Measurements from ENCODE around the gene TMEM238.

The TMEM238 gene

GRCh38 chr19:55365964-55366363, 18.1 kb downstream of the TMEM238 start:
- H3K4me1 ChIP-seq (ENCODE audit: control insufficient read depth, insufficient read depth, low read length), result peaks cover 8% of the 10 kb centered on the region
- no peaks in the 10 kb centered on the region for H3K9me3 ChIP-seq (ENCODE audit: control insufficient read depth in 2 of 2, low read length in 2 of 2)
- no peak overlapping the region for H3K4me3 ChIP-seq (ENCODE audit: low read length in 2 of 2)
- no peak overlapping the region for H3K9ac ChIP-seq (ENCODE audit: low read length in 2 of 2)
- H3K27ac ChIP-seq (ENCODE audit: low read length), result no peak overlapping the region
- no peaks in the 10 kb centered on the region for H3K36me3 ChIP-seq (ENCODE audit: control insufficient read depth in 2 of 2, insufficient read depth in 2 of 2, low read length in 2 of 2)
- peaks cover 23 to 26% of the 10 kb centered on the region in 2 donors for H3K27me3 ChIP-seq (ENCODE audit: control insufficient read depth in 1 of 2, insufficient read depth in 2 of 2, low read length in 2 of 2)

GRCh38 chr19:55365245-55365644, 18.8 kb downstream of the TMEM238 start:
- Histone ChIP-seq H3K9me3 (ENCODE audit: control insufficient read depth in 2 of 2, low read length in 2 of 2) (no peaks in the 10 kb centered on the region), H3K27me3 (ENCODE audit: control insufficient read depth in 1 of 2, insufficient read depth in 2 of 2, low read length in 2 of 2) (peaks cover 18 to 22% of the 10 kb centered on the region in 2 donors), H3K9ac (ENCODE audit: low read length in 2 of 2) (no peak overlapping the region), H3K4me3 (ENCODE audit: low read length in 2 of 2) (no peak overlapping the region), H3K36me3 (ENCODE audit: control insufficient read depth in 2 of 2, insufficient read depth in 2 of 2, low read length in 2 of 2) (no peaks in the 10 kb centered on the region), H3K4me1 (ENCODE audit: control insufficient read depth, insufficient read depth, low read length) (peaks cover 8% of the 10 kb centered on the region), H3K27ac (ENCODE audit: low read length) (no peak overlapping the region)

- Histone ChIP-seq H3K4me3 (ENCODE audit: low read length in 2 of 2) (no peak within 1 kb of the TSS), H3K27ac (ENCODE audit: low read length) (no peak within 1 kb of the TSS), H3K9ac (ENCODE audit: low read length in 2 of 2) (no peak within 1 kb of the TSS), H3K36me3 (ENCODE audit: control insufficient read depth in 2 of 2, insufficient read depth in 2 of 2, low read length in 2 of 2) (no peaks in the 10 kb centered on the region), H3K27me3 (ENCODE audit: control insufficient read depth in 1 of 2, insufficient read depth in 2 of 2, low read length in 2 of 2) (peaks cover 4 to 5% of the 10 kb centered on the region in 2 donors), H3K9me3 (ENCODE audit: control insufficient read depth in 2 of 2, low read length in 2 of 2) (no peaks in the 10 kb centered on the region), H3K4me1 (ENCODE audit: control insufficient read depth, insufficient read depth, low read length) (no peaks in the 10 kb centered on the region)
These were observed 20.9 kb downstream of the TMEM238 start, which contains the start of gene GARIN5B for GRCh38 chr19:55362990-55363716. TSS of gene GARIN5B (minus strand) at chr19:55363260. CDS start at chr19:55363066, 194 bp downstream.

GRCh38 chr19:55362174-55362989, 21.7 kb downstream of the TMEM238 start:
- Histone ChIP-seq H3K9ac (ENCODE audit: low read length in 2 of 2) (no peak overlapping the region), H3K36me3 (ENCODE audit: control insufficient read depth in 2 of 2, insufficient read depth in 2 of 2, low read length in 2 of 2) (no peaks in the 10 kb centered on the region), H3K27me3 (ENCODE audit: control insufficient read depth in 1 of 2, insufficient read depth in 2 of 2, low read length in 2 of 2) (peaks cover 0 to 1% of the 10 kb centered on the region in 2 donors), H3K4me3 (ENCODE audit: low read length in 2 of 2) (no peak overlapping the region), H3K27ac (ENCODE audit: low read length) (no peak overlapping the region), H3K9me3 (ENCODE audit: control insufficient read depth in 2 of 2, low read length in 2 of 2) (no peaks in the 10 kb centered on the region), H3K4me1 (ENCODE audit: control insufficient read depth, insufficient read depth, low read length) (no peaks in the 10 kb centered on the region)

GRCh38 chr19:55360902-55361301, 23.2 kb downstream of the TMEM238 start:
- Histone ChIP-seq H3K9ac (ENCODE audit: low read length in 2 of 2) (no peak overlapping the region), H3K36me3 (ENCODE audit: control insufficient read depth in 2 of 2, insufficient read depth in 2 of 2, low read length in 2 of 2) (no peaks in the 10 kb centered on the region), H3K27me3 (ENCODE audit: control insufficient read depth in 1 of 2, insufficient read depth in 2 of 2, low read length in 2 of 2) (peaks cover 0 to 7% of the 10 kb centered on the region in 2 donors)

GRCh38 chr19:55358943-55359908, 24.9 kb downstream of the TMEM238 start:
- H3K36me3 ChIP-seq (ENCODE audit: control insufficient read depth in 2 of 2, insufficient read depth in 2 of 2, low read length in 2 of 2), result no peaks in the 10 kb centered on the region
- peaks cover 9 to 16% of the 10 kb centered on the region in 2 donors for H3K27me3 ChIP-seq (ENCODE audit: control insufficient read depth in 1 of 2, insufficient read depth in 2 of 2, low read length in 2 of 2)
- no peaks in the 10 kb centered on the region for H3K9me3 ChIP-seq (ENCODE audit: control insufficient read depth in 2 of 2, low read length in 2 of 2)
- H3K4me3 ChIP-seq (ENCODE audit: low read length in 2 of 2), result no peak overlapping the region
- no peaks in the 10 kb centered on the region for H3K4me1 ChIP-seq (ENCODE audit: control insufficient read depth, insufficient read depth, low read length)
- H3K9ac ChIP-seq (ENCODE audit: low read length in 2 of 2), result no peak overlapping the region
- no peak overlapping the region for H3K27ac ChIP-seq (ENCODE audit: low read length)

More at GRCh38 chr19:55360902-55361301, 23.2 kb downstream of the TMEM238 start:
- H3K27ac ChIP-seq (ENCODE audit: low read length), result no peak overlapping the region
- no peaks in the 10 kb centered on the region for H3K9me3 ChIP-seq (ENCODE audit: control insufficient read depth in 2 of 2, low read length in 2 of 2)
- H3K4me1 ChIP-seq (ENCODE audit: control insufficient read depth, insufficient read depth, low read length), result no peaks in the 10 kb centered on the region
- no peak overlapping the region for H3K4me3 ChIP-seq (ENCODE audit: low read length in 2 of 2)

GRCh38 chr19:55358493-55358892, 25.6 kb downstream of the TMEM238 start:
- H3K27me3 ChIP-seq (ENCODE audit: control insufficient read depth in 1 of 2, insufficient read depth in 2 of 2, low read length in 2 of 2), result peaks cover 17 to 18% of the 10 kb centered on the region in 2 donors
- H3K9me3 ChIP-seq (ENCODE audit: control insufficient read depth in 2 of 2, low read length in 2 of 2), result no peaks in the 10 kb centered on the region
- peaks cover 3% of the 10 kb centered on the region for H3K4me1 ChIP-seq (ENCODE audit: control insufficient read depth, insufficient read depth, low read length)
- H3K27ac ChIP-seq (ENCODE audit: low read length), result no peak overlapping the region
- H3K9ac ChIP-seq (ENCODE audit: low read length in 2 of 2), result no peak overlapping the region
- H3K4me3 ChIP-seq (ENCODE audit: low read length in 2 of 2), result no peak overlapping the region
- no peaks in the 10 kb centered on the region for H3K36me3 ChIP-seq (ENCODE audit: control insufficient read depth in 2 of 2, insufficient read depth in 2 of 2, low read length in 2 of 2)

GRCh38 chr19:55355213-55355821, 28.8 kb downstream of the TMEM238 start:
- no peak overlapping the region for H3K27ac ChIP-seq (ENCODE audit: low read length)
- peaks cover 45 to 47% of the 10 kb centered on the region in 2 donors for H3K27me3 ChIP-seq (ENCODE audit: control insufficient read depth in 1 of 2, insufficient read depth in 2 of 2, low read length in 2 of 2)
- peaks cover 6% of the 10 kb centered on the region for H3K4me1 ChIP-seq (ENCODE audit: control insufficient read depth, insufficient read depth, low read length)
- no peak overlapping the region for H3K9ac ChIP-seq (ENCODE audit: low read length in 2 of 2)
- H3K36me3 ChIP-seq (ENCODE audit: control insufficient read depth in 2 of 2, insufficient read depth in 2 of 2, low read length in 2 of 2), result no peaks in the 10 kb centered on the region
- H3K4me3 ChIP-seq (ENCODE audit: low read length in 2 of 2), result no peak overlapping the region
- no peaks in the 10 kb centered on the region for H3K9me3 ChIP-seq (ENCODE audit: control insufficient read depth in 2 of 2, low read length in 2 of 2)

GRCh38 chr19:55354698-55355212, 29.3 kb downstream of the TMEM238 start, which contains the start of gene COX6B2:
TSS of gene COX6B2 (minus strand) at chr19:55354719. CDS start at chr19:55354521, 198 bp downstream.
- Histone ChIP-seq H3K4me3 (ENCODE audit: low read length in 2 of 2) (peak within 1 kb of the TSS; percentile 38 to 62), H3K27me3 (ENCODE audit: control insufficient read depth in 1 of 2, insufficient read depth in 2 of 2, low read length in 2 of 2) (peaks cover 46 to 50% of the 10 kb centered on the region in 2 donors), H3K9ac (ENCODE audit: low read length in 2 of 2) (no peak within 1 kb of the TSS), H3K4me1 (ENCODE audit: control insufficient read depth, insufficient read depth, low read length) (peaks cover 6% of the 10 kb centered on the region), H3K27ac (ENCODE audit: low read length) (no peak within 1 kb of the TSS), H3K36me3 (ENCODE audit: control insufficient read depth in 2 of 2, insufficient read depth in 2 of 2, low read length in 2 of 2) (no peaks in the 10 kb centered on the region), H3K9me3 (ENCODE audit: control insufficient read depth in 2 of 2, low read length in 2 of 2) (no peaks in the 10 kb centered on the region)
